HFFc6 (cell line): ENCODE results near the gene PTPRN2. TPM values are rescaled to one million over a fixed set of nuclear protein-coding genes. Genes with fewer than 3 reads are reported as not detected.

Source experiments
- DNase-seq: peaks from one replicate; pipeline ENCODE4 v3.0.0-alpha.2; 2018
- H3K27ac Mint-ChIP-seq: 2 replicates; pipeline ENCODE4 v1.8.0; 2020; ENCODE audit warnings: mild to moderate bottlenecking, mixed read lengths
- H3K27me3 Mint-ChIP-seq: 2 replicates; pipeline ENCODE4 v1.8.0; 2021; ENCODE audit warnings: mild to moderate bottlenecking, moderate library complexity, mixed read lengths; ENCODE audit not compliant: insufficient read depth
- H3K36me3 Mint-ChIP-seq: 2 replicates; pipeline ENCODE4 v1.8.0; 2021; ENCODE audit warnings: low read depth, mixed read lengths
- H3K4me1 Mint-ChIP-seq: 2 replicates; pipeline ENCODE4 v1.8.0; 2020; ENCODE audit warnings: low read depth, mixed read lengths
- H3K4me3 Mint-ChIP-seq: 2 replicates; pipeline ENCODE4 v1.8.0; 2020; ENCODE audit warnings: mild to moderate bottlenecking, moderate library complexity, mixed read lengths
- H3K9me3 Mint-ChIP-seq: 2 replicates; pipeline ENCODE4 v1.8.0; 2020; ENCODE audit warnings: mild to moderate bottlenecking, mixed read lengths
- total RNA-seq, 6 experiments: library from RNA; stranded (reverse); fragmentation: NEBNext Ultra II Directional; extraction: Animal tissue kit (Norgen Biotek cat#: 25700); gene quantifications; 2 replicates in 1 of 6; 3 replicates in 5 of 6; pipeline ENCODE4 v1.2.3, GENCODE V29; 2021
- TF ChIP-seq, protein P1 (sequence below): fragments of 200-600 bp; sonication (generic); IDR thresholded peaks from 2 replicates; pipeline ENCODE4 v1.5.0; 2021; ENCODE audit warnings: antibody characterized with exemption, mild to moderate bottlenecking

Gene PTPRN2
- total RNA-seq, 6 experiments from 2014 or later, result 0.05 to 0.27 (median 0.23) TPM

- Mint-ChIP-seq H3K36me3 (no peaks in the 10 kb centered on the region; the same call in 1 of the 2 replicates), H3K4me1 (no peaks in the 10 kb centered on the region), H3K27ac (no peak overlapping the region), H3K27me3 (peaks cover 14% of the 10 kb centered on the region; the same call in 1 of the 2 replicates), H3K9me3 (peaks cover 26% of the 10 kb centered on the region), H3K4me3 (no peak overlapping the region)
- DNase-seq, result no peak
- TF ChIP-seq, protein P1, sequence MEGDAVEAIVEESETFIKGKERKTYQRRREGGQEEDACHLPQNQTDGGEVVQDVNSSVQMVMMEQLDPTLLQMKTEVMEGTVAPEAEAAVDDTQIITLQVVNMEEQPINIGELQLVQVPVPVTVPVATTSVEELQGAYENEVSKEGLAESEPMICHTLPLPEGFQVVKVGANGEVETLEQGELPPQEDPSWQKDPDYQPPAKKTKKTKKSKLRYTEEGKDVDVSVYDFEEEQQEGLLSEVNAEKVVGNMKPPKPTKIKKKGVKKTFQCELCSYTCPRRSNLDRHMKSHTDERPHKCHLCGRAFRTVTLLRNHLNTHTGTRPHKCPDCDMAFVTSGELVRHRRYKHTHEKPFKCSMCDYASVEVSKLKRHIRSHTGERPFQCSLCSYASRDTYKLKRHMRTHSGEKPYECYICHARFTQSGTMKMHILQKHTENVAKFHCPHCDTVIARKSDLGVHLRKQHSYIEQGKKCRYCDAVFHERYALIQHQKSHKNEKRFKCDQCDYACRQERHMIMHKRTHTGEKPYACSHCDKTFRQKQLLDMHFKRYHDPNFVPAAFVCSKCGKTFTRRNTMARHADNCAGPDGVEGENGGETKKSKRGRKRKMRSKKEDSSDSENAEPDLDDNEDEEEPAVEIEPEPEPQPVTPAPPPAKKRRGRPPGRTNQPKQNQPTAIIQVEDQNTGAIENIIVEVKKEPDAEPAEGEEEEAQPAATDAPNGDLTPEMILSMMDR, result no peak
These were observed 1045.3 kb downstream of the PTPRN2 start for GRCh38 chr7:157542068-157543021.

DNA sequence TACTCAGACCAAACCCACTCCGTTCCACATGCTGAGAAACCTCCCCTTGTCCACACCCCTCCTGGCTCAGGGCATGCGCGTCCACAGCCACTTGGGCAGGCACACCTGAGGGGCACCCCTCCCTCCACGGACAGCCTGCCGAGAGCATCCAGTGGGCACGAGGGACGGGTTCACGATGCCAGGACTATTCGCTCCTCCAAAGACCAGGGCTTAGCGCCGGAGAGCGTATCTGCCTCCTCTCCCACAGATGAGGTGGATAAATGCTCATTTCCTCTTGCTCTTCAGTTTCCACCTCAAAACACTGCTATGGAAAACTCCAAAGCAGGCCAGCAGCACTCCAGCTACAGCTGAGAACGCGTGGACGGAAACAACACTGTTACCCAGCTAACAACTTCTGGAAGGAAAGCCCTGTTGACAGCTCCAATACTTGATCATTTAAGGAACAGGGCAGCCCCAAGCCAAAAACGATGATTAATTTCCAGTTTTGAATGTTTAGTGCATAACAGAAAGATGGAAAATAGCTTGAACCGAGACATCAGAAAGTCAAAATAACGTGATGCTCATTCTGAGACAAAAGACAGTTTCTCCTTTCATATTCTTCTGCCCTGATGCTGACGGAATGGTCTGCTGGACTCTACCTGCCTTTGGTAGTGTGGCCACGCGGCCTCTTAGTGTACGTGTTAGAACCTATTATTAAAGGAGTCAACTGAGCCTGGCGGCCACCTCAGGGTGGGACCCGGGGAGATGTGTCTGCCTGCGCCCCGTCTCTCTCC lies 1046.1 kb downstream of the PTPRN2 start:
- H3K36me3 Mint-ChIP-seq, result no peaks in the 10 kb centered on the region; the same call in 1 of the 2 replicates
- TF ChIP-seq, protein P1, result no peak
- no peak overlapping the region for H3K4me3 Mint-ChIP-seq
- no peak overlapping the region for H3K27ac Mint-ChIP-seq
- no peak for DNase-seq
- H3K9me3 Mint-ChIP-seq, result peaks cover 26% of the 10 kb centered on the region
- no peaks in the 10 kb centered on the region for H3K4me1 Mint-ChIP-seq
- H3K27me3 Mint-ChIP-seq, result peaks cover 16% of the 10 kb centered on the region

DNA sequence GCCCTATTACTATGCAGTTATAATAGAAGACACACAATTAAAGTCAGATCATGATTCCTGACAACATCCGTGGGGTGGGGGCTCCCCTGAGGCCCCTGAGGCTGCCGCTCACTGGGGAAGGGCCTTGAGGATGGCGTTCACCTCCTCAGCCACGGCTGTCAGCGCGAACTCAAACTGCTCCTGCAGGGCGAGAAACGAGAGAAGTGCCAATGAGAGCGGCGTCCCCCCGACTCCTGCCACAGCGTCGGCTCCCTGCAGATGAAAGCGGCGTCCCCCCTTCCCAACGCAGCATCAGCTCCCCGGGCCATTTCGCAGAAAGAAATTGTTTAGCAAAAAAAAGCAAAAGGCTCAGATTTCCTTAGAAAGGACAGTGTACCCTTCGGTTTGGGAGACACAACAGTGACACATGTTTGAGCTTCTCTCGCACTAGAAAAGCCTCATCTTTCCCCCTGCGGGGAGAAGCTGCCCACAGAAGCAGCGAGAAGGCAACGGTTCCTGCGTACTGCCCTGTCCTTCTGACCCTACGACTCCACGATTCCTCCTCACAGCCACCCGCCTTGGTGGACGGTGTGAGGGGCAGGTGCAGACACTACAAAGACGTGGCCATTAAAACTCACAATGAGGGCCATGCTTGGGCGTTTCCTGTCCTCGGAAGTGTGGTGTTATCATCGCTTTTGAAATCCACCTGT lies 1046.9 kb downstream of the PTPRN2 start:
- Mint-ChIP-seq H3K27ac (no peak overlapping the region), H3K4me3 (no peak overlapping the region), H3K9me3 (peaks cover 26% of the 10 kb centered on the region), H3K4me1 (no peaks in the 10 kb centered on the region), H3K27me3 (peaks cover 16% of the 10 kb centered on the region), H3K36me3 (no peaks in the 10 kb centered on the region; the same call in 1 of the 2 replicates)
- DNase-seq, result no peak
- TF ChIP-seq, protein P1, result no peak

DNA sequence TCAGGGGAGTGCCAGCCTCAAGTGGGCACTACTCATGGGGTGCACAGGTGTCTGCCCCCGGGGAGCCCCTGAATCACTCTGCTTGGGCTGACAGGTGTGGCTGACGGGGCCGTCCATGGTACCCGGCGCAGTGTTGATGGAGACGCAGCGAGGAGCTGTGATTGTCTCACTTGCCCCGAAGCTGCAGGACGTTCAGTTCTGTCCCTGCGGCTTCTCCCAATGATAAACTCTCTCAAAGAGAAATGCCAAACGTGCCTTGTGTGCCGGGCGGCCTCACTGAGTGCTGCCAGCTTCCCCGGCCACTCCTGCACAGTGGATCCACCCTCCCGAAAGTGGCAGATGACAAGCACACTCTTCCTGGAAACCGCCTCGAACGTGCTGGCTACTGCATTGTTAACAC lies 1047.6 kb downstream of the PTPRN2 start:
- no peak for DNase-seq
- Mint-ChIP-seq H3K9me3 (peaks cover 26% of the 10 kb centered on the region), H3K27me3 (peaks cover 16% of the 10 kb centered on the region), H3K4me1 (no peaks in the 10 kb centered on the region), H3K36me3 (no peaks in the 10 kb centered on the region; the same call in 1 of the 2 replicates), H3K27ac (no peak overlapping the region), H3K4me3 (no peak overlapping the region)
- TF ChIP-seq, protein P1, result no peak

GRCh38 chr7:157539521-157539920 lies 1048.1 kb downstream of the PTPRN2 start:
- H3K36me3 Mint-ChIP-seq, result no peaks in the 10 kb centered on the region; the same call in 1 of the 2 replicates
- H3K27me3 Mint-ChIP-seq, result peaks cover 16% of the 10 kb centered on the region
- TF ChIP-seq, protein P1, result no peak
- H3K4me3 Mint-ChIP-seq, result no peak overlapping the region
- H3K27ac Mint-ChIP-seq, result no peak overlapping the region
- H3K4me1 Mint-ChIP-seq, result no peaks in the 10 kb centered on the region
- H3K9me3 Mint-ChIP-seq, result peaks cover 21% of the 10 kb centered on the region
- no peak for DNase-seq
